ENCODE results near the gene ZNF69. TPM values are rescaled to one million over a fixed set of nuclear protein-coding genes. Genes with fewer than 3 reads are reported as not detected.

Gene ZNF69
- total RNA-seq (2016; rRNA removed; fragmentation: Illumina TruSeq; extraction: Trizol) (21.0 and 35.5 TPM in 2 replicates), polyA plus RNA-seq (2011; rRNA removed) (8.5 and 9.6 TPM in 2 replicates), polyA minus RNA-seq (2011; rRNA and poly(A)+ RNA removed; ENCODE audit: low replicate concordance) (8.7 TPM in 1 of 2 replicates, not detected in the other), Bru-seq, nascent RNA (percentile 95 among the genes with signal in this experiment), BruChase-seq, experiment 1, labeled RNA remaining after a 6-hour chase (percentile 91 among the genes with signal in this experiment), BruChase-seq, experiment 2, labeled RNA remaining after a 2-hour chase (percentile 97 among the genes with signal in this experiment)
- 5.9 and 6.2 TPM in 2 replicates for total RNA-seq (2016; cell fraction: cytosol; rRNA removed; fragmentation: Illumina TruSeq; extraction: Trizol; ENCODE audit: low read depth)
- 20.7 and 33.8 TPM in 2 replicates for total RNA-seq (2016; cell fraction: insoluble cytoplasmic fraction; rRNA removed; fragmentation: Illumina TruSeq; extraction: Trizol)
- total RNA-seq (2016; cell fraction: membrane; rRNA removed; fragmentation: Illumina TruSeq; extraction: Trizol) = 11.2 and 12.9 TPM in 2 replicates
- 20.8 and 24.9 TPM in 2 replicates for total RNA-seq (2016; cell fraction: nucleus; rRNA removed; fragmentation: Illumina TruSeq; extraction: Trizol)
- 5.9 and 8.3 TPM in 2 replicates for polyA plus RNA-seq (2011; cell fraction: cytosol; rRNA removed)
- polyA plus RNA-seq (2011; cell fraction: nucleus; rRNA removed) = 8.8 and 12.0 TPM in 2 replicates
- 7.2 and 8.5 TPM in 2 replicates for polyA plus RNA-seq (2012)
- 3.0 and 3.6 TPM in 2 replicates for polyA plus RNA-seq (2016; cell fraction: cytosol; fragmentation: Illumina TruSeq; extraction: Trizol; ENCODE audit: low read depth)
- polyA plus RNA-seq (2016; cell fraction: insoluble cytoplasmic fraction; fragmentation: Illumina TruSeq; extraction: Trizol; ENCODE audit: low read depth) = 13.0 and 13.9 TPM in 2 replicates
- 4.0 and 4.6 TPM in 2 replicates for polyA plus RNA-seq (2016; cell fraction: membrane; fragmentation: Illumina TruSeq; extraction: Trizol; ENCODE audit: low read depth)
- 42.0 and 46.3 TPM in 2 replicates for polyA plus RNA-seq (2016; cell fraction: nucleus; fragmentation: Illumina TruSeq; extraction: Trizol; ENCODE audit: insufficient read depth, low read depth)
- 16.4 and 17.4 TPM in 2 replicates for polyA minus RNA-seq (2011; cell fraction: cytosol; rRNA and poly(A)+ RNA removed)
- polyA minus RNA-seq (2011; cell fraction: nucleus; rRNA and poly(A)+ RNA removed) = 40.6 and 49.9 TPM in 2 replicates
- long read RNA-seq, experiment 1, transcript ZNF69-202 (4 exons, 2,010 nt) = major isoform, 6 of 11 reads
- long read RNA-seq, experiment 1, partial matches to known transcripts = 0 of 11 reads
- long read RNA-seq, experiment 1, other reads (novel, unspliced or antisense) = 4 of 11 reads
- long read RNA-seq, experiment 2, partial matches to known transcripts = 15 of 27 reads
- long read RNA-seq, experiment 2, other reads (novel, unspliced or antisense) = 9 of 27 reads

- Histone ChIP-seq H3K36me3 (replicated peaks in 1 of 2; ENCODE audit: control insufficient read depth in 1 of 2, insufficient read depth in 2 of 2, low read length in 2 of 2) (no peaks in the 10 kb centered on the region; a peak in 1 of 5 replicates), H3K4me2 (ENCODE audit: low read depth, low read length) (peak within 1 kb of the TSS; percentile 86), H3K79me2 (ENCODE audit: insufficient read depth, low read length) (peaks cover 34% of the 10 kb centered on the region), H3K4me3 (replicated peaks in 1 of 3; ENCODE audit: insufficient read depth in 1 of 3, low read depth in 2 of 3, low read length in 3 of 3) (peak within 1 kb of the TSS; percentile 62 to 80 (median 77)), H3K27me3 (ENCODE audit: control insufficient read depth in 1 of 2, insufficient read depth in 2 of 2, low read length in 2 of 2) (no peaks in the 10 kb centered on the region; a peak in 1 of 5 replicates), H3K9me3 (ENCODE audit: low read length) (no peaks in the 10 kb centered on the region), H3K9ac (ENCODE audit: insufficient read depth, low read depth, low read length) (peak within 1 kb of the TSS; percentile 79), H4K20me1 (ENCODE audit: insufficient read depth, low read length) (no peaks in the 10 kb centered on the region), H3K27ac (ENCODE audit: extremely low read length, insufficient read depth, low read length) (peak within 1 kb of the TSS; percentile 94), H3K4me1 (ENCODE audit: insufficient read depth, low read length) (peaks cover 47% of the 10 kb centered on the region), H2AFZ (ENCODE audit: low read length) (peak within 1 kb of the TSS; percentile 66)
- WGBS (ENCODE audit: low lambda C conversion rate) = 1% methylated on average over 22 of the region's 56 CpGs
- ChIA-PET CTCF (ENCODE audit: low intra/inter-chr PET ratio, low total read pairs) (no interaction called here), POLR2A (interaction anchor here (0.6 to 3.0 kb wide), 13 partner anchors 8 to 275 kb away, joined by 3 to 30 read pairs (median 3); partner anchors contain the start of genes ZNF136, ZNF20, ZNF433 and ZNF440)
- FAIRE-seq (peak; percentile 86), ATAC-seq (peak; percentile 96), DNase-seq (ENCODE audit: low spot score) (peak; percentile 92)
- intact Hi-C loops (cut with micrococcal nuclease; ENCODE audit: unreplicated experiment) (loop anchor here (5.0 kb wide), 1 partner anchor 34 kb away; no protein-coding TSS in a partner anchor), in situ Hi-C loops (cut with HindIII; ENCODE audit: extremely low pct_ligation_motif_present, low pct_unique_long_range_greater_than_20kb) (loop anchor here (5.0 kb wide), 1 partner anchor 99 kb away; no protein-coding TSS in a partner anchor)
- BruUV-seq (replicated peaks) = TSS peak; percentile 73
- 0 out of 2 replicates have a peak, but pooled peaks have one; percentile 58 for TF ChIP-seq ZNF710 (CRISPR knock-in tag; IDR thresholded peaks at IDR 0.05; ENCODE audit: borderline replicate concordance)
- TF ChIP-seq THAP8 (CRISPR knock-in tag; IDR thresholded peaks at IDR 0.05; ENCODE audit: borderline replicate concordance) = no peak
- TF ChIP-seq GRHL1 (CRISPR knock-in tag; conservative IDR thresholded peaks at IDR 0.05) = no peak
- TF ChIP-seq ZNF512 (CRISPR knock-in tag; IDR thresholded peaks at IDR 0.05) = 0 out of 2 replicates have a peak, but pooled peaks have one; percentile 22
- TF ChIP-seq BRD4 (CRISPR knock-in tag; IDR thresholded peaks at IDR 0.05) = no peak
- TF ChIP-seq FOXJ3 (CRISPR knock-in tag; IDR thresholded peaks at IDR 0.05; ENCODE audit: borderline replicate concordance) = peak; percentile 14; the same call in 1 of the 2 replicates
- 0 out of 2 replicates have a peak, but pooled peaks have one; percentile 49 for TF ChIP-seq ZNF510 (CRISPR knock-in tag; IDR thresholded peaks at IDR 0.05; ENCODE audit: low read depth)
- TF ChIP-seq HNRNPH1 (optimal IDR thresholded peaks at IDR 0.05; ENCODE audit: low read depth, low read length) = no peak
These were observed at the start of gene ZNF69 for GRCh38 chr19:11887611-11888531. ZNF69 (plus strand) TSS chr19:11887782; CDS start chr19:11887924, 142 bp downstream.
